Pancreas (tissue), 10 donors: Measurements from ENCODE around the gene RTN4R. TPM values are rescaled to one million over a fixed set of nuclear protein-coding genes. Genes with fewer than 3 reads are reported as not detected.

ENCODE experiments used
- ATAC-seq, 4 donors: fragments of 200-7000 bp; cut with Tn5 transposase; one replicate each; pipeline versions ENCODE4 v1.8.0 to v1.9.1; 2020; ENCODE audit warnings: mild to moderate bottlenecking in 4 of 4, moderate library complexity in 4 of 4
- DNase-seq, 6 donors: peaks; one replicate each; pipeline ENCODE4 v3.0.0-alpha.2; 2020
- FAIRE-seq: peaks from 2 replicates; lab custom pipeline; 2012; peaks lifted over from hg19 to GRCh38; lab: Jason Lieb, UNC
- H3K27ac ChIP-seq, 4 donors: fragments of 200-600 bp; sonication (generic); 1 replicate in 3 of 4; 2 replicates in 1 of 4; pipeline versions ENCODE4 v1.5.0 to v1.8.0; 2020
- H3K27me3 ChIP-seq, 4 donors: fragments of 200-600 bp; one replicate each; pipeline ENCODE4 v1.8.0; 2021
- H3K36me3 ChIP-seq, 3 donors: fragments of 200-600 bp; sonication (generic) in 1 of 3; one replicate each; pipeline versions ENCODE4 v1.5.0 to v1.8.0; 2020 to 2021
- H3K4me1 ChIP-seq, 3 donors: fragments of 200-600 bp; one replicate each; pipeline ENCODE4 v1.8.0; 2021
- H3K4me3 ChIP-seq, 4 donors: fragments of 200-600 bp; sonication (generic) in 2 of 4; one replicate each; pipeline versions ENCODE4 v1.5.0 to v1.8.0; 2020 to 2021
- H3K9me3 ChIP-seq, 4 donors: fragments of 200-600 bp; one replicate each; pipeline ENCODE4 v1.8.0; 2021
- WGBS, 2 donors: extraction: QIAGEN DNeasy Blood & Tissue Kit; methylation state at CpG; one replicate each; pipeline ENCODE4 v1.1.7; 2013; 5-methylcytosine and 5-hydroxymethylcytosine counted together
- intact Hi-C, 3 donors: fragments of 100-400 bp; cut with DNase I; formaldehyde crosslinking; loops; one replicate each; pipeline versions ENCODE4 v1.11.1 to v1.14.2; 2022
- polyA plus RNA-seq, 2 donors: library from polyadenylated mRNA; stranded (reverse); fragments of 200-250 nt; gene quantifications; one replicate each; pipeline ENCODE4 v1.2.3, GENCODE V29; 2013
- total RNA-seq, 6 donors: library from RNA; stranded (reverse); fragmentation: NEBNext Ultra II Directional in 4 of 6; extraction: Animal tissue kit (Norgen Biotek cat#: 25700) in 4 of 6; gene quantifications; one replicate each; pipeline versions ENCODE4 v1.2.1 to v1.2.4, GENCODE V29; 2021 to 2023
- TF ChIP-seq, protein P1 (sequence below), 4 donors: fragments of 200-600 bp; sonication (generic) in 3 of 4; IDR thresholded peaks; one replicate each; pipeline versions ENCODE4 v1.5.0 to v1.8.0; 2021; ENCODE audit warnings: antibody characterized with exemption in 4 of 4
- donor health status: healthy with polysubstance abuse.
- donor health status: DM: no; HTN: no; CAD: no; lungs with moderate emphysema.
- donor health status: DM: no; HTN: no; CAD: no.
- donor health status: control.
- donor health status: control.
- donor health status: Bipolar disorder and iron deficiency.
- donor health status: DM: yes; HTN: yes; CAD: no.
- donor health status: DM: no; HTN: no; CAD: no.
- donor health status: DM: no; HTN: no; CAD: no.
- donor health status: DM: yes; HTN: yes; CAD: no.

Gene RTN4R
- total and polyA plus RNA-seq, 8 donors = 0.88 to 7.4 (median 1.7) TPM

GRCh38 chr22:20210473-20211059 is 57.6 kb downstream of the RTN4R start:
- Histone ChIP-seq H3K27me3 (no peaks in the 10 kb centered on the region), H3K36me3 (no peaks in the 10 kb centered on the region), H3K9me3 (no peaks in the 10 kb centered on the region), H3K4me1 (peaks cover 12 to 19% (median 15%) of the 10 kb centered on the region in 3 donors), H3K4me3 (no peak overlapping the region), H3K27ac (no peak overlapping the region)
- intact Hi-C loops = no loop called here
- FAIRE-seq = no peak
- 79 to 83% methylated on average over 9 of the region's 9 CpGs for WGBS, 2 donors
- TF ChIP-seq, protein P1, sequence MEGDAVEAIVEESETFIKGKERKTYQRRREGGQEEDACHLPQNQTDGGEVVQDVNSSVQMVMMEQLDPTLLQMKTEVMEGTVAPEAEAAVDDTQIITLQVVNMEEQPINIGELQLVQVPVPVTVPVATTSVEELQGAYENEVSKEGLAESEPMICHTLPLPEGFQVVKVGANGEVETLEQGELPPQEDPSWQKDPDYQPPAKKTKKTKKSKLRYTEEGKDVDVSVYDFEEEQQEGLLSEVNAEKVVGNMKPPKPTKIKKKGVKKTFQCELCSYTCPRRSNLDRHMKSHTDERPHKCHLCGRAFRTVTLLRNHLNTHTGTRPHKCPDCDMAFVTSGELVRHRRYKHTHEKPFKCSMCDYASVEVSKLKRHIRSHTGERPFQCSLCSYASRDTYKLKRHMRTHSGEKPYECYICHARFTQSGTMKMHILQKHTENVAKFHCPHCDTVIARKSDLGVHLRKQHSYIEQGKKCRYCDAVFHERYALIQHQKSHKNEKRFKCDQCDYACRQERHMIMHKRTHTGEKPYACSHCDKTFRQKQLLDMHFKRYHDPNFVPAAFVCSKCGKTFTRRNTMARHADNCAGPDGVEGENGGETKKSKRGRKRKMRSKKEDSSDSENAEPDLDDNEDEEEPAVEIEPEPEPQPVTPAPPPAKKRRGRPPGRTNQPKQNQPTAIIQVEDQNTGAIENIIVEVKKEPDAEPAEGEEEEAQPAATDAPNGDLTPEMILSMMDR (IDR thresholded peaks at IDR 0.05) = no peak
- DNase-seq = no peak
- ATAC-seq = no peak

- H3K4me3 ChIP-seq = no peak overlapping the region
- no peaks in the 10 kb centered on the region for H3K27me3 ChIP-seq
- no peaks in the 10 kb centered on the region for H3K36me3 ChIP-seq
- ATAC-seq (no peak), FAIRE-seq (no peak), DNase-seq (no peak)
- TF ChIP-seq, protein P1 (IDR thresholded peaks at IDR 0.05) = no peak
- H3K27ac ChIP-seq = no peak overlapping the region
- no peaks in the 10 kb centered on the region for H3K9me3 ChIP-seq
- intact Hi-C loops = no loop called here
- H3K4me1 ChIP-seq = peaks cover 12 to 19% (median 15%) of the 10 kb centered on the region in 3 donors
- WGBS, 2 donors = 89 to 90% methylated on average over 10 to 11 of the region's 11 CpGs
Observed at GRCh38 chr22:20209761-20210250, 58.3 kb downstream of the RTN4R start.

GRCh38 chr22:20208713-20209310 is 59.3 kb downstream of the RTN4R start:
- DNase-seq (peak in 1 of 6 donors; percentile 42), ATAC-seq (no peak), FAIRE-seq (no peak)
- intact Hi-C loops = no loop called here
- H3K27me3 ChIP-seq = no peaks in the 10 kb centered on the region
- TF ChIP-seq, protein P1 (IDR thresholded peaks at IDR 0.05) = no peak
- H3K27ac ChIP-seq = peak overlapping the region in 1 of 4 donors; percentile 16
- no peaks in the 10 kb centered on the region for H3K9me3 ChIP-seq
- peaks cover 12 to 24% (median 18%) of the 10 kb centered on the region in 3 donors for H3K4me1 ChIP-seq
- H3K36me3 ChIP-seq = no peaks in the 10 kb centered on the region
- no peak overlapping the region for H3K4me3 ChIP-seq
- 53 to 59% methylated on average over 15 of the region's 15 CpGs for WGBS, 2 donors

GRCh38 chr22:20207277-20208025 is 60.7 kb downstream of the RTN4R start:
- Histone ChIP-seq H3K27ac (peak overlapping the region in 1 of 4 donors; percentile 55), H3K9me3 (no peaks in the 10 kb centered on the region), H3K36me3 (no peaks in the 10 kb centered on the region), H3K27me3 (no peaks in the 10 kb centered on the region), H3K4me3 (peak overlapping the region in 3 of 4 donors; percentile 33 to 56 (median 50)), H3K4me1 (peaks cover 12 to 24% (median 18%) of the 10 kb centered on the region in 3 donors)
- no peak for DNase-seq
- TF ChIP-seq, protein P1 (IDR thresholded peaks at IDR 0.05) = no peak
- no peak for ATAC-seq
- FAIRE-seq = no peak
- intact Hi-C loops = no loop called here
- 56 to 69% methylated on average over 10 to 11 of the region's 11 CpGs for WGBS, 2 donors
